GM21515 (cell line): ENCODE measurements around the gene TNFRSF19.

Experiments used
- ATAC-seq: cut with Tn5 transposase; IDR thresholded peaks from one replicate; pipeline ENCODE4 v1.9.1; 2021; ENCODE audit not compliant: unreplicated experiment

The TNFRSF19 gene

DNA sequence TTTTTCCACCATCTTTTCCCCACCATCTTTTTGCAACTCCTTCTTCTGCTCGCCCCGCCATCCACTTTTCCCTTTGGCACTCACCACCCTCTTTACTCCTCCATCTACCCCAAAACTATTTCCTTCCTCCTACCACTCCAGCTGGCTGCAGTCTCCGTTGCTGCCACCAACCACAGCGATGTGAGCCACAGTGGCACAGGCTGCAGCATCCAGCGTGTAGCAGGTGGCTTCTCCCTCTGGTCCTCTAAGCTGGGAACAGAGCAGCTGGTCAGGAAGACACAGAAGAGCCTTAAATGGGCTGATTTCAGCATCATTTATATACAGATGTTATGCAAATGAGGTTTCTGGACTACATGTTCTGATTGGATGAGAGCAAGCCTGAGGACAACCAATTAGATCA lies 144.5 kb downstream of the TNFRSF19 start:
- ATAC-seq = no peak

DNA sequence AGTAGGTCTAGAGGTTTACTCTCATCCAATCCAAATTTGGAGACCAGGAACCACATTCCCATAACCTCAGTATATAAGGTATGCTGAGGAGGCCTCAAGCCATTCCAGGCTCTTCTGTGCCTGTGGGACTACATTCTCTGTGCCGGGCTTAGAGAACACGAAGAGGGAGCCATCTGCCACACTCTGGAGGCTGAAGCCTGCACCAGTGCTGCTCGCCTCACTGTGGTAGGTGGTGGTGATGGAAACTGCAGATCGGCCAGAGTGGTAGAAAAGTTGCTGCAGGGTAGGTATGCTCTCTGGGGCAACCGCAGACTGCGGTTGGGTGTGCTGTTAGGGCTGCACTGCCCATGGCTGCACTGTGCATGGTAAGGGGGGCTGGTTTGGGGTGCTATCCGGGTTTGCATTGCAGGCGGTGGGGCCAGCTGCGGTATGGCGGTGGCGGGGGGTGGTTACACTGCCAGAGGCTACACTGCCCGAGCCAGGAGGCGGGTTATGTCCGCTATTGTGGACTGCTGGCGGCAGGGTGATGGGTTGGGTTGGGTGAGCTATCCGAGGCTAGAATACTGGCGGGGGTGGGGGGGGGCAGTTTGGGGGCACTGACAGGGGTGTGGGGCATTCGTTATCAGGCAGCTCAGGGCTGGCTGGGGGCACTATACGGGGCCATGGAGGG lies 145.0 kb downstream of the TNFRSF19 start:
- ATAC-seq = no peak

DNA sequence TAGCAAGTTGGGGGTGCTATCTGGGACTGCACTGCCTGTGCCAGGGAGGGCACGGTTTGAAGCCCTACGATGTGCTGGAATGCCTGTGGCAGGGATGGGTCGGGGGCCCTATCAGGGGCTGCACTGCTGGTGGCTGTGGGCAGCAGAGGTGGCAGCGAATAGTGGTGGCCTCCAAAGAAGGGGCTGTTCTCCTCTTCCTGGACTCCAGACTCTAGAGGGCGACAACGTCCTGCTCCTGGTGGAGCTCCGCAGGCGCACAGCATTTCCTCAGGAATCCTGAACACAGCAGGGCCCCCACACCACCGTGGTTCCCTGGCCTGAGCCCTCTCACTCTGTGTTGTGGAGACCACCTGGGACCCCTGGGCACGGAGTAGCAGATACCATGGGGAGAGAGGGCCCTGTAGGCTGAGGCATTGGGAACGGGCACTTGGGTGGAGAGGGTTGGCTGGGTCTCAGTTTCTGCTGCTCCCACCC lies 145.6 kb downstream of the TNFRSF19 start:
- ATAC-seq = no peak

DNA sequence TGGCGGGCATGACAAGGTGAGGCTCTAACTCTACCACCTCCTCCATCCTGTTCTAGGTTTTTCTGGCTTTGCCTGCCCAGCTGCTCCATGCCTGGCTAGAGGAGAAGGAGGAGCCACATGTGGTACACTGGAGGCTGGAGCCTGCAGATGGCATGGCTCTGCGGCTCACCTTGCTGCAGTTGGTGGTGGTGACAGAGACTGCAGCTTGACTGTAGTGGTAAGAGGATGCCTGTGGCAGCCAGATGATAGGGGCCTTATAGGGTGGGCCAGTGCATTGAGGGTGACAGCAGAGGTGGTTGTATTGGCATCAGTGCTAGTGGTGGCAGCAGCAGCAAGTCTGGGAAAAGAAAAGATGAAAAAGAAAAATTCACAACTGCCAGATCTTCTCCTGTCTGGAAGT lies 146.2 kb downstream of the TNFRSF19 start:
- ATAC-seq = no peak

DNA sequence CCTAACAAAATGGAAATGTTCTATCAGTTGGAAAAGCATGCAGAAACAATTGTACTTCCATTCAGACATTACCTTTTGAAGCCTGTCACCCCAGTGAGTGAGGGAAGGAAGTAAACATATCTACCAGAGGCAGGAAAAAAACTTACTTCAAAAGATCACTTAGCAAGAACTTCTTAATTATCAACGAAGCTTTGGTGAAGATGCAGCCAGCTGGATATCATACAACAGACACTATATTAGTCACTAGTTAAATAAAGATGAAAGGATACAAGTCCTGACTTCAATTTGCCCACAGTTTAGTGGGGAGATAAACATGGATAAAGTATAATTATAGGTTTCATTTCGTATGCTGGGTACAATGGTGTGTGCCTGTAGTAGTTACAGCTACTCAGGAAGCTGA lies 148.8 kb downstream of the TNFRSF19 start:
- ATAC-seq = no peak

DNA sequence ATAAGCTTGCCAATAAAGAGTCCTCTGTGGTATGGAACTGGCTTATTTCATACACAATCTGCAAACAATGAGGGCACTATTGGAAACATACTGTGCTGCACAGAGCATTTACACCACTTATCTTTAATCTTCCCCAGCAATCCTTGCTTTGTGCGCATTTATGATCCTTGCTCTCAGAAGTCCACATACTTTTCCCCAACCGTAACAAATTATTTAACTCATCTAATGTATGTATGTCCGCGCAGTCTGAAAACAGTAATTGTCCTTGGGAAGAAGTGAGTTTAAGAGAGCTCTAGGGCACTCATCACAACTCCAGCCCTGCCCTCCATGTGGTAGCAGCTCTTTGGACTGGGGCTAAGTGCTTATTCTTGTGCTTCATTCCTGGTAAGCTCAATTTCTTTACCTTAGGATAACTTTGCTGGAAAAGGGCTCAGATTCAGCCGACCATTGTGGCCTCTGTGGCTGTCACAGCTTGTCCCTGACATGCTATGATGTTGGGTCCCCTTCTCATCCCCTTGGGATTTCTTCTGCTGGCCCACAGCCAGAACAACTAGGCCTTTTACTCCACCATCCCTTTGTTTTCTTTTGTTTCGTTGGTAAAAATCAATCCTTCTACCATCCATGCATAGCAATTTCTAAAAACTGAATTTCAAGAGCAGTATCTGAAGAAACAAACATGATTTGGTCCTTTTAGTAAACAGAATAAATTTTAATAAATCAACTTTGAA lies 152.7 kb downstream of the TNFRSF19 start:
- no peak for ATAC-seq

DNA sequence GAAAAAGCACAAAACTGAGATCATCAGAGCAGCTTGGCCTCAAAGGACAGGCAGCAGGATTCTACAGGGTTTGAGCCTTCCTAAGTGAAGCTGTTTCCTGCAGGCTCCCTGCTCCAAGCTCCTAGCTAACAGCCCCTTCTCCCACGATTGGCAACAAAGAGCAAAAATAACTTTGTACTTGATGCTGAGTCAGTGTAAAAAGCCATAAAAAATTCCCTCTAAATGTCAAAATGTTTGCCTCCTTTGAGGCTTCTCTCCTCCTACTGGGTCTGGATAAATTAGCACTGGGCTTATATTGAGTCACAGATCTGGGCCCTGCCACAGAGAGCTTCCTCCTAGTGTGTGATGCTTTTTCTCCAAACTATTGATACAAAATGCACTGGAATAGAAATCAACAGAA lies 153.3 kb downstream of the TNFRSF19 start:
- ATAC-seq = no peak

DNA sequence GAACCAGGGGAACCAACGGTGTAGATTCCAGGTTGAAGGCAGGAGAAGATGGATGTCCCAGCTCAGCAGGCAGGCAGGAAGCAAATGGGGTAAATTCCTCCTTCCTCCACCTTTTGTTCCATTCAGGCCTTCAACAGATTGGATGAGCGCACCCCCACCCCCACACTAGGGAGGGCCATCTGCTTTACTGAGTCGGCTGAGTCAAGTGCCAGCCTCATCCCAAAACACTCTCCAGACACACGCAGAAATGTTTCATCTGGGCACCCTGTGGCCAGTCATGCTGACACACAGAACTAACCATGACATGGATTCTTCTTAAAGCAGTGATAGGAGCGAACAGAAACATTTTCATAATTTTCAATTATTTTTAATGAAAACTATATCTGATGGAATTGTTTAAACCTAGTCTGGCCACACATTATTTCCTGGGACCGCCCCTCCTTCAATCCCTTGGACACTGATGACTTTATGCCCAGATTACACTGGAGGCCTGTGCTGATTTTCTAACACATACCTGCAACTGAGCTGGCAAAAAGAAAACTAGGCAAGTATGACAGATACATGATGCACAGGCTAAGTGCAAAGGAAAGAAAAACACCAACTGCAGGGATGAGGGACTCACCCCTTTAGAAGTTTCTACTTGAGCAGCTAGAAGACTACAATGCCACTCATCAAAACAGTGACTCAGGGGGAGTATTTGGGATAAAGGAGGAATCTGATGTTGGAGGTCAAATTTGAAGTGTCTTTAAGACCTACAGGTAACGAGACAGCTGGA lies 154.2 kb downstream of the TNFRSF19 start:
- ATAC-seq = no peak
